ENCODE data around the gene ATG14.

DNA sequence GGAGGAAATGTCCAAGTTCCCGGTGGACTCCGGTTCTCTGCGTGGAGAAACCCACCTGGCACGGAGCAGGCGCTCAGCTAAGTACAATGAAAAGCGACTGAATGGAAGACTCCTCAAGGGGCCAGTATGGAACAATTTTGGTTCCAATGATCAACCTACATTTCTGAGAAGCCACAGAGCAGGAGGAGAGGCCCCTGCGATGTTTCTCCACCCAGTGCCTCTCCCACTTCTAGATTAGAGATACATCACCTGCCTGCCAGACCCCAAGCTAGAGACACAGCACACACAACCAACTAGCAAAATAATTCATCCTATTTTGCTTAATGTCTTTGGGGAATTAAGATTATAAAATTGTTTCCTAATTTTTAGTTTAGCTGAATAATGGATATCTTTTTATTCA, 38.8 kb downstream of the ATG14 start:
- TF ChIP-seq CTCF (conservative IDR thresholded peaks at IDR 0.05; ENCODE audit: low read length) = no peak
- no peak for TF ChIP-seq EZH2phosphoT487 (IDR thresholded peaks at IDR 0.05; ENCODE audit: borderline replicate concordance, low read depth, low read length)

Data from OCI-LY7 (cell line).